ENCODE results near the gene TUSC2.

The TUSC2 gene

GRCh38 chr3:50340448-50341329 is 12.7 kb upstream of the TUSC2 start, which contains the start of gene RASSF1:
Gene RASSF1, minus strand, starts transcription at chr3:50340836. Its CDS starts 31 bp downstream, at chr3:50340805.
- DNase-seq (ENCODE audit: extremely low read depth, low read depth), result no peak
- TF ChIP-seq CTCF (IDR thresholded peaks at IDR 0.05; ENCODE audit: low read depth, low read length), result no peak

DNA sequence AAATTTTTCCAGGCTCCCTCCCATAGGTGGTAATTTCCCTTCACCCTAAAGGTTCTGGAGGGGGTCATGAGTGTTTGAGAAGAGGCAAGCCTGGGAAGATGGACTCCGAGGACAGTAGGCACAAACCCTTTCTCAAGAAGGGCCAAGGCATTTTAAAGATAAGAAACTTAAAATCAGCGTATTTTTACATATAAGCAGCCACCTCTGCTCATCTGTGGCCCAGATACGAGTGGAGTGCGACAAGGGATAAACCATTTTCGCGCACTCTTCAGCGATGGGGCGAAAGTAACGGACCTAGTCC is 12.1 kb upstream of the TUSC2 start:
- no peak for DNase-seq (ENCODE audit: extremely low read depth, low read depth)
- TF ChIP-seq CTCF (IDR thresholded peaks at IDR 0.05; ENCODE audit: low read depth, low read length), result no peak

GRCh38 chr3:50339485-50340146 is 11.6 kb upstream of the TUSC2 start:
- no peak for TF ChIP-seq CTCF (IDR thresholded peaks at IDR 0.05; ENCODE audit: low read depth, low read length)
- no peak for DNase-seq (ENCODE audit: extremely low read depth, low read depth)

- TF ChIP-seq CTCF (IDR thresholded peaks at IDR 0.05; ENCODE audit: low read depth, low read length), result no peak
- no peak for DNase-seq (ENCODE audit: extremely low read depth, low read depth)
Measured at GRCh38 chr3:50338965-50339364, 10.9 kb upstream of the TUSC2 start.

- peak; percentile 99 for DNase-seq (ENCODE audit: extremely low read depth, low read depth)
- TF ChIP-seq CTCF (IDR thresholded peaks at IDR 0.05; ENCODE audit: low read depth, low read length), result no peak
Measured at GRCh38 chr3:50337175-50337861, 9.3 kb upstream of the TUSC2 start.

DNA sequence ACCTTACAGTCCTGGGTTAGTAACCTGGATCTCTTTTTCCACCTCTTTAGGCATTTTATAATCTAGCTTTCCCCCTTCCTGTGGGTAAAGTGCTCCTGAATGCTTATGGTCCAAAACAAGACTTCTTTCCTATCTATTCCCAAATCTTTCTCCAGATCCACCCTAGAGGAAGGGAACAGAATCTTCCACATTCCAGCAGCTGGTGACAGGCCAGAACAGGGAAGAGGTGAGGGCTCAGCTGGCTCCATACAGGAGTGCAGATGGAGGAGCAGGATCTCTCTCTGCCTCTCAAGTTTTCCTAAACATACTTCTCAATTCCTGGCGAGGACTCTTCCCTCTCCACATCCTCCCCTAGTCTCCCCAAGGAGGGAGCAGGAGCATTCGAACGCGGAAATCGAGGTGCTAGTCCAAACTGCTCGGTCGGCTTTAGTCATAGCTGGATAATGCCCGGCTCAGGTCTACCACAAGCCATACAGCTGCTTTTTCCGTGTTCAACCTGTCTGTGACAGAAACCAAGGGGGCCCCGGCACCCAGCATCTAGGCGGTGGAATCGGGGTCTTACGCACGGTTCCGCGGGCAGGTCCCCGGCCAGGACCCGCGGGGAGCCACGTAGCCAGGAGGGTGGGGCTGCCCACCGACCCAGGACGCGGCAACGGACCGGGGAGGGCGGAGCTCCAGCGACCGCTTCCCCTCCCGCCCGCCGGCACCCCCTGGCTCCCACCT is 8.6 kb upstream of the TUSC2 start:
- no peak for TF ChIP-seq CTCF (IDR thresholded peaks at IDR 0.05; ENCODE audit: low read depth, low read length)
- DNase-seq (ENCODE audit: extremely low read depth, low read depth), result no peak

Data from AG09319 (cell line).